Measurements from ENCODE around the gene ANG.

DNA sequence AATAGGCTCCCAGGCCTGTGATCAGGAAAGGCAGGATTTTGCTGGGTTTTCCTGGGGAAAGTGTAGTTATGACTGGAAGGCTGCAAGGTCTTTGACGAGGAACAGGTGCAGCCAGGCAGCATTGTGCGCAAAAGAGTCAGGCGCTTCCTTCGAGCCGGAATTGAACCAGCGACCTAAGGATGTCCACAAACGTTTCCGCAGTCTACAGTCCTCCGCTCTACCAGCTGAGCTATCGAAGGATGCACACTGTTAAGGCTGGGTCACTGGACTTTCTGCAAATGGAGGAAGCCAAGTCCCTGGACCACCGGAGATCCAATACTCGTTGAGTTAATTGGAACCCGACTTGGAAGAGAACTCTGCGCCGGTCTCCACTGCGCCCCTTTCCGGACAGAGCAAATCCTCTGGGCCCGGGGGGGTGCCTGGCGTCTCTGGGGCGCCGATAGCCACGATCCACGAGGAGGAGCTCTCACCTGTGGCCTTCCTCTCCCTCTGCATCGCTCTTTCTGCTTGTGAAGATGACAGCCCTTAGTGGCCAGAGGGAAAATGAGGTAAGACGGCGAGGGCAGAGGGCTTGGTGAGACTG, 28.7 kb upstream of the ANG start:
- TF ChIP-seq, protein P1, sequence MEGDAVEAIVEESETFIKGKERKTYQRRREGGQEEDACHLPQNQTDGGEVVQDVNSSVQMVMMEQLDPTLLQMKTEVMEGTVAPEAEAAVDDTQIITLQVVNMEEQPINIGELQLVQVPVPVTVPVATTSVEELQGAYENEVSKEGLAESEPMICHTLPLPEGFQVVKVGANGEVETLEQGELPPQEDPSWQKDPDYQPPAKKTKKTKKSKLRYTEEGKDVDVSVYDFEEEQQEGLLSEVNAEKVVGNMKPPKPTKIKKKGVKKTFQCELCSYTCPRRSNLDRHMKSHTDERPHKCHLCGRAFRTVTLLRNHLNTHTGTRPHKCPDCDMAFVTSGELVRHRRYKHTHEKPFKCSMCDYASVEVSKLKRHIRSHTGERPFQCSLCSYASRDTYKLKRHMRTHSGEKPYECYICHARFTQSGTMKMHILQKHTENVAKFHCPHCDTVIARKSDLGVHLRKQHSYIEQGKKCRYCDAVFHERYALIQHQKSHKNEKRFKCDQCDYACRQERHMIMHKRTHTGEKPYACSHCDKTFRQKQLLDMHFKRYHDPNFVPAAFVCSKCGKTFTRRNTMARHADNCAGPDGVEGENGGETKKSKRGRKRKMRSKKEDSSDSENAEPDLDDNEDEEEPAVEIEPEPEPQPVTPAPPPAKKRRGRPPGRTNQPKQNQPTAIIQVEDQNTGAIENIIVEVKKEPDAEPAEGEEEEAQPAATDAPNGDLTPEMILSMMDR (conservative IDR thresholded peaks at IDR 0.05): no peak
- no peak for TF ChIP-seq EZH2 (IDR thresholded peaks at IDR 0.05; ENCODE audit: low read depth)

Data from PC-9 (cell line).